AG09309 (cell line): ENCODE data around the gene NR3C1.
A peak's percentile ranks its signal among the peaks of the same experiment; 100 is the strongest.

ENCODE experiments used
- DNase-seq: peaks from one replicate; pipeline ENCODE4 v3.0.0-alpha.2; 2010; ENCODE audit warnings: low read depth
- H3K4me3 ChIP-seq: 2 replicates; pipeline ENCODE4 v1.5.1; 2011; ENCODE audit warnings: mild to moderate bottlenecking, low read depth, low read length, moderate library complexity; ENCODE audit not compliant: control insufficient read depth
- CTCF ChIP-seq: IDR thresholded peaks from 2 replicates; pipeline ENCODE4 v1.5.1; 2011; ENCODE audit warnings: mild to moderate bottlenecking, low read depth, low read length, inconsistent platforms; ENCODE audit not compliant: insufficient read depth, control insufficient read depth; ENCODE audit errors: missing control alignments

Gene NR3C1

GRCh38 chr5:143238620-143239019, 164.9 kb downstream of the NR3C1 start:
- H3K4me3 ChIP-seq, result no peak overlapping the region
- no peak for DNase-seq
- no peak for TF ChIP-seq CTCF

DNA sequence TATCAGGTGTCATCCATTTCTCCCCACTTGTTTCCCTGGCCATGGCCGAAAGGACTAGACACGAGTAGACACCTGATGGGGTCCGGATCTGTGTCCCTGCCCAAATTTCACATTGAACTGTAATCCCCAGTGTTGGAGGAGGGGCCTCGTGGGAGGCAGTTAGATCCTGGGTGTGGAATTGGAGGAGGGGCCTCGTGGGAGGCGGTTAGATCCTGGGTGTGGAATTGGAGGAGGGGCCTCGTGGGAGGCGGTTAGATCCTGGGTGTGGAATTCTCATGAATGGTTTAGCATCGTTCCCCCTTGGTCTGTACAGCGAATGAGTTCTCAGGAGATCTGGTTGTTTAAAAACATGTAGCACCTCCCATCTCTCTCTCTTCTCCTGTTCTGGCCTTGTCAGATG, 165.8 kb downstream of the NR3C1 start:
- no peak overlapping the region for H3K4me3 ChIP-seq
- TF ChIP-seq CTCF, result no peak
- DNase-seq, result no peak

GRCh38 chr5:143236682-143237081, 166.8 kb downstream of the NR3C1 start:
- TF ChIP-seq CTCF, result no peak
- no peak for DNase-seq
- H3K4me3 ChIP-seq, result no peak overlapping the region

GRCh38 chr5:143235423-143235822, 168.1 kb downstream of the NR3C1 start:
- DNase-seq, result peak; percentile 71
- H3K4me3 ChIP-seq, result no peak overlapping the region
- no peak for TF ChIP-seq CTCF

- no peak for TF ChIP-seq CTCF
- no peak for DNase-seq
- no peak overlapping the region for H3K4me3 ChIP-seq
Measured at GRCh38 chr5:143234162-143234842, 169.2 kb downstream of the NR3C1 start.

GRCh38 chr5:143233031-143233430, 170.5 kb downstream of the NR3C1 start:
- TF ChIP-seq CTCF, result no peak
- no peak overlapping the region for H3K4me3 ChIP-seq
- peak; percentile 45 for DNase-seq

- H3K4me3 ChIP-seq, result no peak overlapping the region
- no peak for DNase-seq
- TF ChIP-seq CTCF, result no peak
Measured at GRCh38 chr5:143231973-143232812, 171.3 kb downstream of the NR3C1 start.
